D341Med (cell line): Measurements from ENCODE around the gene CEBPG.

Experiments
- DNase-seq: peaks from one replicate; pipeline ENCODE4 v3.0.0; 2012; ENCODE audit warnings: low spot score

The CEBPG gene

GRCh38 chr19:33422369-33423180, 49.1 kb downstream of the CEBPG start:
- DNase-seq: no peak

- DNase-seq: no peak
These were observed 50.7 kb downstream of the CEBPG start for GRCh38 chr19:33424181-33424580.

GRCh38 chr19:33426621-33427361, 53.3 kb downstream of the CEBPG start:
- no peak for DNase-seq

GRCh38 chr19:33427801-33428626, 54.5 kb downstream of the CEBPG start:
- no peak for DNase-seq

- no peak for DNase-seq
These were observed 55.2 kb downstream of the CEBPG start for GRCh38 chr19:33428627-33429125.

- DNase-seq: no peak
These were observed 56.6 kb downstream of the CEBPG start for GRCh38 chr19:33429891-33430673.

GRCh38 chr19:33430674-33431277, 57.3 kb downstream of the CEBPG start:
- peak; percentile 88 for DNase-seq

- DNase-seq: no peak
These were observed 58.5 kb downstream of the CEBPG start for GRCh38 chr19:33432015-33432414.
